CD14-positive monocyte (primary cell): ENCODE data around the gene CADM1. TPM values are rescaled to one million over a fixed set of nuclear protein-coding genes. Genes with fewer than 3 reads are reported as not detected.

Experiments
- DNase-seq, 3 donors: peaks; one replicate each; pipeline ENCODE4 v3.0.0-alpha.2; 2011 to 2022
- H2AFZ ChIP-seq: 2 replicates; pipeline ENCODE4 v1.6.0; 2012; ENCODE audit warnings: mild to moderate bottlenecking, low read depth, low read length, inconsistent platforms; ENCODE audit not compliant: insufficient read depth, poor library complexity, severe bottlenecking
- H3K27ac ChIP-seq, 2 donors: 1 replicate in 1 of 2; 2 replicates in 1 of 2; pipeline ENCODE4 v1.5.1; 2012 to 2013; ENCODE audit warnings: low read length in 2 of 2, control low read depth in 1 of 2, inconsistent platforms in 1 of 2, low read depth in 1 of 2, mild to moderate bottlenecking in 1 of 2
- H3K27me3 ChIP-seq, 2 donors: one replicate each; pipeline versions ENCODE4 v1.6.0 to v1.6.1; 2011 to 2013; ENCODE audit warnings: low read length in 2 of 2; ENCODE audit not compliant: control insufficient read depth in 2 of 2, insufficient read depth in 2 of 2
- H3K36me3 ChIP-seq, 2 donors: replicated peaks in 1 of 2; 1 replicate in 1 of 2; 2 replicates in 1 of 2; pipeline versions ENCODE4 v1.5.1 to v1.6.1; 2012 to 2013; ENCODE audit warnings: low read length in 2 of 2, control low read depth in 1 of 2, inconsistent platforms in 1 of 2, mild to moderate bottlenecking in 1 of 2; ENCODE audit not compliant: insufficient read depth in 2 of 2, control insufficient read depth in 1 of 2
- H3K4me1 ChIP-seq, 2 donors: 1 replicate in 1 of 2; 2 replicates in 1 of 2; pipeline versions ENCODE4 v1.5.1 to v1.6.1; 2012 to 2013; ENCODE audit warnings: low read length in 2 of 2, control low read depth in 1 of 2, inconsistent platforms in 1 of 2, mild to moderate bottlenecking in 1 of 2, moderate library complexity in 1 of 2; ENCODE audit not compliant: insufficient read depth in 2 of 2, control insufficient read depth in 1 of 2
- H3K4me2 ChIP-seq: replicated peaks from 2 replicates; pipeline ENCODE3; 2012; ENCODE audit warnings: low read length, moderate library complexity, mild to moderate bottlenecking; ENCODE audit not compliant: poor library complexity, severe bottlenecking; ENCODE audit errors: extremely low read depth
- H3K4me3 ChIP-seq, 3 experiments: fragments of 200-600 bp in 1 of 3; sonication (generic) in 1 of 3; replicated peaks in 1 of 3; 1 replicate in 2 of 3; 2 replicates in 1 of 3; pipeline ENCODE4 v1.5.1; 2011 to 2013; ENCODE audit warnings: low read length in 3 of 3, mild to moderate bottlenecking in 3 of 3, control low read depth in 2 of 3, low read depth in 2 of 3, inconsistent platforms in 1 of 3, moderate library complexity in 1 of 3
- H3K79me2 ChIP-seq: 2 replicates; pipeline ENCODE4 v1.6.0; 2012; ENCODE audit warnings: mild to moderate bottlenecking, control low read depth, inconsistent platforms, low read length, moderate library complexity; ENCODE audit not compliant: insufficient read depth
- H3K9ac ChIP-seq: 2 replicates; pipeline ENCODE4 v1.6.0; 2017; ENCODE audit warnings: low read length, mild to moderate bottlenecking; ENCODE audit not compliant: insufficient read depth, poor library complexity, severe bottlenecking
- H3K9me3 ChIP-seq, 2 donors: replicated peaks in 1 of 2; 1 replicate in 1 of 2; 2 replicates in 1 of 2; pipeline versions ENCODE4 v1.5.1 to v1.6.1; 2012 to 2013; ENCODE audit warnings: low read length in 2 of 2, control low read depth in 1 of 2; ENCODE audit not compliant: control insufficient read depth in 1 of 2, insufficient read depth in 1 of 2
- H4K20me1 ChIP-seq: 2 replicates; pipeline ENCODE4 v1.6.0; 2012; ENCODE audit warnings: mild to moderate bottlenecking, low read length, control low read depth, moderate library complexity; ENCODE audit not compliant: insufficient read depth
- H3K27ac Mint-ChIP-seq, 7 donors: one replicate each; pipeline ENCODE4 v1.8.0; 2020; ENCODE audit warnings: mild to moderate bottlenecking in 7 of 7, mixed read lengths in 7 of 7, moderate library complexity in 6 of 7, inconsistent platforms in 2 of 7
- H3K27me3 Mint-ChIP-seq, 3 donors: one replicate each; pipeline ENCODE4 v1.8.0; 2021 to 2022; ENCODE audit warnings: low read depth in 3 of 3, mild to moderate bottlenecking in 3 of 3, mixed read lengths in 3 of 3, moderate library complexity in 3 of 3, inconsistent platforms in 1 of 3
- H3K36me3 Mint-ChIP-seq, 2 donors: one replicate each; pipeline ENCODE4 v1.8.0; 2020; ENCODE audit warnings: mixed read lengths in 2 of 2, inconsistent platforms in 1 of 2, mild to moderate bottlenecking in 1 of 2
- H3K4me1 Mint-ChIP-seq: one replicate; pipeline ENCODE4 v1.8.0; 2020; ENCODE audit warnings: mild to moderate bottlenecking, mixed read lengths
- H3K4me3 Mint-ChIP-seq, 2 donors: one replicate each; pipeline ENCODE4 v1.8.0; 2020; ENCODE audit warnings: mild to moderate bottlenecking in 2 of 2, mixed read lengths in 2 of 2, moderate library complexity in 1 of 2
- H3K9me3 Mint-ChIP-seq, 7 donors: one replicate each; pipeline ENCODE4 v1.8.0; 2020 to 2022; ENCODE audit warnings: mixed read lengths in 7 of 7, mild to moderate bottlenecking in 6 of 7, moderate library complexity in 6 of 7, inconsistent platforms in 2 of 7
- CTCF ChIP-seq: fragments of 200-600 bp; IDR thresholded peaks from one replicate; pipeline ENCODE4 v1.8.0; 2022; ENCODE audit warnings: antibody characterized with exemption, mild to moderate bottlenecking
- WGBS: methylation state at CpG from one replicate; pipeline ENCODE4 v1.1.5; 2013; ENCODE audit warnings: missing lambda C conversion rate; ENCODE audit not compliant: insufficient coverage; 5-methylcytosine and 5-hydroxymethylcytosine counted together
- intact Hi-C, 2 donors: fragments of 100-400 bp; cut with micrococcal nuclease; formaldehyde crosslinking; loops; one replicate each; pipeline versions ENCODE4 v1.15.0 to v1.15.1; 2023
- polyA plus RNA-seq, 3 donors: library from polyadenylated mRNA; depleted of rRNA in 1 of 3; unstranded in 2 of 3; stranded (reverse) in 1 of 3; fragments of 300-500 nt in 2 of 3; fragments of >200 nt in 1 of 3; fragmentation: Illumina TruSeq in 2 of 3; gene quantifications; 1 replicate in 2 of 3; 2 replicates in 1 of 3; pipeline ENCODE4 v1.2.3, GENCODE V29; 2012 to 2021

CADM1 gene
- polyA plus RNA-seq, 3 donors: not detected

- no peak for DNase-seq
- no peaks in the 10 kb centered on the region for H3K36me3 ChIP-seq
- intact Hi-C loops: no loop called here
- H3K4me3 ChIP-seq: no peak overlapping the region
- no peaks in the 10 kb centered on the region for H3K9me3 ChIP-seq
- H3K79me2 ChIP-seq: no peaks in the 10 kb centered on the region
- no peaks in the 10 kb centered on the region for H3K4me1 ChIP-seq
- H3K27me3 Mint-ChIP-seq: peaks cover 0 to 4% (median 2%) of the 10 kb centered on the region in 3 donors
- peaks cover 0 to 1% (median 0%) of the 10 kb centered on the region in 7 donors for H3K9me3 Mint-ChIP-seq
- no peak overlapping the region for H3K4me2 ChIP-seq
- no peak overlapping the region for H3K27ac ChIP-seq
- H3K27me3 ChIP-seq: no peaks in the 10 kb centered on the region
- no peak overlapping the region for H3K27ac Mint-ChIP-seq
- no peaks in the 10 kb centered on the region for H3K4me1 Mint-ChIP-seq
- no peak overlapping the region for H3K9ac ChIP-seq
- WGBS: 100% methylated on average over 1 of the region's 2 CpGs
- no peaks in the 10 kb centered on the region for H3K36me3 Mint-ChIP-seq
- H3K4me3 Mint-ChIP-seq: no peak overlapping the region
- no peak for TF ChIP-seq CTCF
- H2AFZ ChIP-seq: no peak overlapping the region
- no peaks in the 10 kb centered on the region for H4K20me1 ChIP-seq
Measured at GRCh38 chr11:115384236-115384635, 120.0 kb downstream of the CADM1 start.

GRCh38 chr11:115383431-115383830 lies 120.8 kb downstream of the CADM1 start:
- TF ChIP-seq CTCF: no peak
- Histone ChIP-seq H3K27me3 (no peaks in the 10 kb centered on the region), H3K27ac (no peak overlapping the region), H3K4me2 (no peak overlapping the region), H3K9me3 (no peaks in the 10 kb centered on the region), H4K20me1 (no peaks in the 10 kb centered on the region), H3K36me3 (no peaks in the 10 kb centered on the region), H3K79me2 (no peaks in the 10 kb centered on the region), H2AFZ (no peak overlapping the region), H3K4me1 (no peaks in the 10 kb centered on the region), H3K9ac (no peak overlapping the region), H3K4me3 (no peak overlapping the region)
- Mint-ChIP-seq H3K4me3 (no peak overlapping the region), H3K27ac (no peak overlapping the region), H3K27me3 (peaks cover 0 to 2% (median 0%) of the 10 kb centered on the region in 3 donors), H3K36me3 (no peaks in the 10 kb centered on the region), H3K9me3 (no peaks in the 10 kb centered on the region), H3K4me1 (no peaks in the 10 kb centered on the region)
- DNase-seq: no peak
- intact Hi-C loops: no loop called here
- WGBS: no CpG with 5 or more reads among the region's 3 CpGs
